ENCODE results near the gene HRH3. TPM values are rescaled to one million over a fixed set of nuclear protein-coding genes. Genes with fewer than 3 reads are reported as not detected.

HRH3 gene
- total RNA-seq, 1 donor from 2014 or later = 0.07 TPM

- Histone ChIP-seq H3K27me3 (ENCODE audit: insufficient read depth, low read length) (no peaks in the 10 kb centered on the region), H3K9ac (ENCODE audit: low read length) (no peak overlapping the region), H3K4me3 (ENCODE audit: insufficient read depth, low read depth, low read length) (no peak overlapping the region), H3K4me1 (ENCODE audit: insufficient read depth, low read length) (no peaks in the 10 kb centered on the region), H3K27ac (ENCODE audit: low read depth, low read length) (no peak overlapping the region), H4K20me1 (ENCODE audit: insufficient read depth, low read length) (no peaks in the 10 kb centered on the region), H3K4me2 (ENCODE audit: low read length) (no peak overlapping the region), H2AFZ (ENCODE audit: low read depth, low read length) (no peak overlapping the region), H3K79me2 (ENCODE audit: insufficient read depth, low read length) (no peaks in the 10 kb centered on the region), H3K36me3 (ENCODE audit: insufficient read depth, low read length) (no peaks in the 10 kb centered on the region), H3K9me3 (ENCODE audit: insufficient read depth, low read depth, low read length) (peaks cover 5% of the 10 kb centered on the region)
- H3K9me3 Mint-ChIP-seq (ENCODE audit: unreplicated experiment) = peaks cover 3% of the 10 kb centered on the region
- no peaks in the 10 kb centered on the region for H3K36me3 Mint-ChIP-seq (ENCODE audit: low read depth, unreplicated experiment)
- H3K4me3 Mint-ChIP-seq (ENCODE audit: unreplicated experiment) = no peak overlapping the region
- FAIRE-seq (no peak), DNase-seq (ENCODE audit: low read depth) (no peak)
- H3K27ac Mint-ChIP-seq (ENCODE audit: unreplicated experiment) = no peak overlapping the region
- peaks cover 12% of the 10 kb centered on the region for H3K27me3 Mint-ChIP-seq (ENCODE audit: low read depth, unreplicated experiment)
- H3K4me1 Mint-ChIP-seq (ENCODE audit: low read depth, unreplicated experiment) = peaks cover 2% of the 10 kb centered on the region
- TF ChIP-seq CTCF (IDR thresholded peaks at IDR 0.05; ENCODE audit: insufficient read depth, low read depth, low read length) (no peak), EZH2 (IDR thresholded peaks at IDR 0.05; ENCODE audit: insufficient read depth, low read length) (no peak)
These were observed 12.9 kb upstream of the HRH3 start for GRCh38 chr20:62232770-62233645.

- no peaks in the 10 kb centered on the region for H3K36me3 Mint-ChIP-seq (ENCODE audit: low read depth, unreplicated experiment)
- no peak for DNase-seq (ENCODE audit: low read depth)
- peaks cover 12% of the 10 kb centered on the region for H3K27me3 Mint-ChIP-seq (ENCODE audit: low read depth, unreplicated experiment)
- H3K4me1 Mint-ChIP-seq (ENCODE audit: low read depth, unreplicated experiment) = peaks cover 2% of the 10 kb centered on the region
- H3K9ac ChIP-seq (ENCODE audit: low read length) = no peak overlapping the region
- H3K36me3 ChIP-seq (ENCODE audit: insufficient read depth, low read length) = no peaks in the 10 kb centered on the region
- H3K79me2 ChIP-seq (ENCODE audit: insufficient read depth, low read length) = no peaks in the 10 kb centered on the region
- H3K4me2 ChIP-seq (ENCODE audit: low read length) = no peak overlapping the region
- peaks cover 5% of the 10 kb centered on the region for H3K9me3 ChIP-seq (ENCODE audit: insufficient read depth, low read depth, low read length)
- no peak overlapping the region for H3K27ac ChIP-seq (ENCODE audit: low read depth, low read length)
- H3K4me3 Mint-ChIP-seq (ENCODE audit: unreplicated experiment) = no peak overlapping the region
- H4K20me1 ChIP-seq (ENCODE audit: insufficient read depth, low read length) = no peaks in the 10 kb centered on the region
- no peak overlapping the region for H3K4me3 ChIP-seq (ENCODE audit: insufficient read depth, low read depth, low read length)
- no peak overlapping the region for H2AFZ ChIP-seq (ENCODE audit: low read depth, low read length)
- no peak overlapping the region for H3K27ac Mint-ChIP-seq (ENCODE audit: unreplicated experiment)
- peaks cover 3% of the 10 kb centered on the region for H3K9me3 Mint-ChIP-seq (ENCODE audit: unreplicated experiment)
- FAIRE-seq = no peak
- no peaks in the 10 kb centered on the region for H3K4me1 ChIP-seq (ENCODE audit: insufficient read depth, low read length)
- TF ChIP-seq CTCF (IDR thresholded peaks at IDR 0.05; ENCODE audit: insufficient read depth, low read depth, low read length) = no peak
- H3K27me3 ChIP-seq (ENCODE audit: insufficient read depth, low read length) = no peaks in the 10 kb centered on the region
These were observed 12.1 kb upstream of the HRH3 start for GRCh38 chr20:62232194-62232593.

- DNase-seq (ENCODE audit: low read depth) (no peak), FAIRE-seq (no peak)
- H3K4me2 ChIP-seq (ENCODE audit: low read length) = no peak overlapping the region
- TF ChIP-seq EZH2 (IDR thresholded peaks at IDR 0.05; ENCODE audit: insufficient read depth, low read length) (no peak), CTCF (IDR thresholded peaks at IDR 0.05; ENCODE audit: insufficient read depth, low read depth, low read length) (no peak)
- H3K79me2 ChIP-seq (ENCODE audit: insufficient read depth, low read length) = no peaks in the 10 kb centered on the region
- no peak overlapping the region for H3K27ac ChIP-seq (ENCODE audit: low read depth, low read length)
- Mint-ChIP-seq H3K9me3 (ENCODE audit: unreplicated experiment) (peaks cover 3% of the 10 kb centered on the region), H3K27ac (ENCODE audit: unreplicated experiment) (no peak overlapping the region), H3K36me3 (ENCODE audit: low read depth, unreplicated experiment) (no peaks in the 10 kb centered on the region), H3K4me1 (ENCODE audit: low read depth, unreplicated experiment) (peaks cover 2% of the 10 kb centered on the region), H3K4me3 (ENCODE audit: unreplicated experiment) (no peak overlapping the region), H3K27me3 (ENCODE audit: low read depth, unreplicated experiment) (peaks cover 19% of the 10 kb centered on the region)
- peaks cover 5% of the 10 kb centered on the region for H3K9me3 ChIP-seq (ENCODE audit: insufficient read depth, low read depth, low read length)
- no peaks in the 10 kb centered on the region for H3K36me3 ChIP-seq (ENCODE audit: insufficient read depth, low read length)
- no peaks in the 10 kb centered on the region for H4K20me1 ChIP-seq (ENCODE audit: insufficient read depth, low read length)
- no peak overlapping the region for H3K4me3 ChIP-seq (ENCODE audit: insufficient read depth, low read depth, low read length)
- H2AFZ ChIP-seq (ENCODE audit: low read depth, low read length) = no peak overlapping the region
- no peak overlapping the region for H3K9ac ChIP-seq (ENCODE audit: low read length)
- H3K4me1 ChIP-seq (ENCODE audit: insufficient read depth, low read length) = no peaks in the 10 kb centered on the region
- H3K27me3 ChIP-seq (ENCODE audit: insufficient read depth, low read length) = no peaks in the 10 kb centered on the region
These were observed 11.2 kb upstream of the HRH3 start for GRCh38 chr20:62231292-62231691.

Data from astrocyte (in vitro differentiated cells and primary cell).